K562 (cell line): ENCODE data around the gene DHRS3. TPM values are rescaled to one million over a fixed set of nuclear protein-coding genes. Genes with fewer than 3 reads are reported as not detected.

Experiments used
- CBX3 ChIP-seq, 2 experiments: IDR thresholded peaks; 1 replicate in 1 of 2; 2 replicates in 1 of 2; pipeline ENCODE4 v1.6.1; 2012; ENCODE audit warnings: inconsistent platforms in 2 of 2, low read length in 2 of 2, borderline replicate concordance in 1 of 2, control low read depth in 1 of 2
- FOXP1 ChIP-seq: sonication (generic); formaldehyde crosslinking; IDR thresholded peaks from 2 replicates; pipeline ENCODE4 v1.8.0; 2022; ENCODE audit warnings: mild to moderate bottlenecking, missing genetic modification reagents
- PBX2 ChIP-seq, 2 experiments: IDR thresholded peaks in 1 of 2; conservative IDR thresholded peaks in 1 of 2; 2 replicates each; pipeline ENCODE4 v1.6.1; 2016; ENCODE audit warnings: low read depth in 2 of 2, mild to moderate bottlenecking in 1 of 2, missing compliant biosample characterization in 1 of 2, missing genetic modification characterization in 1 of 2, moderate library complexity in 1 of 2
- PCBP1 ChIP-seq: fragments of 200-400 bp; formaldehyde crosslinking; IDR thresholded peaks from 2 replicates; pipeline ENCODE4 v1.6.1; 2018; ENCODE audit warnings: mild to moderate bottlenecking, low read depth, low read length; ENCODE audit not compliant: poor library complexity, severe bottlenecking
- TAF1 ChIP-seq: IDR thresholded peaks from 2 replicates; pipeline ENCODE4 v1.6.1; 2011; ENCODE audit warnings: mild to moderate bottlenecking, low read length, moderate library complexity; ENCODE audit not compliant: insufficient read depth, control insufficient read depth, severe bottlenecking; ENCODE audit errors: extremely low read depth
- ZNF282 ChIP-seq: sonication (generic); formaldehyde crosslinking; IDR thresholded peaks from 2 replicates; pipeline ENCODE4 v1.8.1; 2023; ENCODE audit warnings: missing genetic modification reagents
- ZNF445 ChIP-seq: fragments of 250-450 bp; sonication (Bioruptor Pico); IDR thresholded peaks from 2 replicates; pipeline ENCODE4 v1.4.0; 2020; ENCODE audit warnings: low read depth, mild to moderate bottlenecking, moderate library complexity
- polyA plus RNA-seq, 8 experiments: library from polyadenylated mRNA; depleted of rRNA in 4 of 8; stranded (reverse) in 5 of 8; unstranded in 3 of 8; fragments of >200 nt; fragmentation: Nextera tagmentation in 2 of 8; fragmentation: Illumina TruSeq in 1 of 8; extraction: Ambion mirVana in 2 of 8; extraction: Trizol in 1 of 8; gene quantifications; 2 replicates each; pipeline versions ENCODE4 v1.2.1 to v1.2.3, GENCODE V29; 2011 to 2014; ENCODE audit warnings: inconsistent platforms in 1 of 8, missing spikeins in 1 of 8
- total RNA-seq, 7 experiments: library from RNA; depleted of rRNA in 6 of 7; stranded (reverse); fragments of >200 nt in 6 of 7; fragmentation: Illumina TruSeq in 2 of 7; extraction: Trizol in 2 of 7; gene quantifications; 2 replicates each; pipeline versions ENCODE4 v1.2.1 to v1.2.3, GENCODE V29; 2011 to 2021; ENCODE audit warnings: low replicate concordance in 1 of 7
- TF ChIP-seq, protein P1 (sequence below), 2 experiments: fragments of 450-650 bp; formaldehyde crosslinking in 1 of 2; IDR thresholded peaks; 2 replicates each; pipeline versions ENCODE4 v1.4.0 to v1.6.1; 2014 to 2020; ENCODE audit warnings: mild to moderate bottlenecking in 2 of 2, borderline replicate concordance in 1 of 2, low read depth in 1 of 2
- TF ChIP-seq, protein P2 (sequence below): IDR thresholded peaks from 2 replicates; pipeline ENCODE4 v1.6.1; 2011; ENCODE audit not compliant: insufficient read length; ENCODE audit errors: extremely low read depth
- TF ChIP-seq, protein P3 (sequence below): fragments of 450-650 bp; formaldehyde crosslinking; IDR thresholded peaks from 2 replicates; pipeline ENCODE4 v1.4.0; 2020; ENCODE audit warnings: mild to moderate bottlenecking, moderate library complexity

The DHRS3 gene
- total and polyA plus RNA-seq, 9 of the 15 experiments (the other 6 are each of a cell fraction or from before 2014, with no cell fraction given): 21.0 to 116 (median 58.7) TPM

DNA sequence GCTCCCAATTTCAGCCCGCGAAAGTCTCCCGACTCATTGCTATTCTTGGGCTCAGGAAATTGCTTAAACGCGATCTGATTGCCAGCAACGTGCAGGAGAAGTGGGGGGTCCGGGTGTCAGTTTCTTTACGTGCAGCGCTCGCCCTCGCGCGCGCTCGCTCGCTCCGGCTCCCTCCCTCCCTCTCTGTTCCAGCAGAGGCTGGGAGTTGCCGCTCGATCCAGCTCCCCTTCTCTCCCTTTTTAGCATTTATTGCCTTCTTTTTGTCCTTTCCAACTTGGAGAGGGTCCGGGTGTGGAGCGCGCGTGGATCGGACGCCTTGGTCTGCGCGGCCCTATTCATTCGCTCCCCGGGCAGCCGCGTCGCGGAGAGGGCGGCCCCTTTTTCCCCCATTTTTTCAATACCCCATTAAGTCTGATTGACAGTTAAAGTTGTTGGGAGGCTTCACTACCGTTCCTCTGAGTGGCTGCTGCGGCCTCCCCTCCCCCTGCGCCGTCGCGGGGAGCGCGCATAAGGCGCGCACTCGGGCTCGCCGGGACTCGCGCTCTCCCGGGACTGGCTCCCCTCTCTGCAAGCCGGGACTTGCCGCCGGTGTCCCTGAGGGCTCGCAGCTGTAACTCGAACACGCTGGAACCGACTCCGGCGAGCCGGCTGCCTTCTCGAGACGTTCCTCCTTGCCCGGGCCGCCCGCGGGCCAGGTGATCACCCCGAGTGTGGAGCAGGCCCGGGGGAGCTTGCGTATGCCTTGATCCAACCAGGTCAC lies at the start of gene DHRS3 (continued):
- TF ChIP-seq FOXP1 (CRISPR knock-in tag) (0 out of 2 replicates have a peak, but pooled peaks have one; percentile 7), ZNF445 (no peak), TAF1 (peak; percentile 84), CBX3 (IDR thresholded peaks at IDR 0.05; ENCODE audit: borderline replicate concordance in 1 of 2, low read length in 2 of 2) (no peak; a peak in 1 of 3 replicates), PCBP1 (peak; percentile 80), ZNF282 (CRISPR knock-in tag) (0 out of 2 replicates have a peak, but pooled peaks have one; percentile 61), PBX2 (CRISPR knock-in tag; IDR thresholded peaks at IDR 0.05; ENCODE audit: low read depth) (peak; percentile 71), PBX2 (tag; conservative IDR thresholded peaks at IDR 0.05; ENCODE audit: low read depth) (peak; percentile 87)
- TF ChIP-seq, protein P1, sequence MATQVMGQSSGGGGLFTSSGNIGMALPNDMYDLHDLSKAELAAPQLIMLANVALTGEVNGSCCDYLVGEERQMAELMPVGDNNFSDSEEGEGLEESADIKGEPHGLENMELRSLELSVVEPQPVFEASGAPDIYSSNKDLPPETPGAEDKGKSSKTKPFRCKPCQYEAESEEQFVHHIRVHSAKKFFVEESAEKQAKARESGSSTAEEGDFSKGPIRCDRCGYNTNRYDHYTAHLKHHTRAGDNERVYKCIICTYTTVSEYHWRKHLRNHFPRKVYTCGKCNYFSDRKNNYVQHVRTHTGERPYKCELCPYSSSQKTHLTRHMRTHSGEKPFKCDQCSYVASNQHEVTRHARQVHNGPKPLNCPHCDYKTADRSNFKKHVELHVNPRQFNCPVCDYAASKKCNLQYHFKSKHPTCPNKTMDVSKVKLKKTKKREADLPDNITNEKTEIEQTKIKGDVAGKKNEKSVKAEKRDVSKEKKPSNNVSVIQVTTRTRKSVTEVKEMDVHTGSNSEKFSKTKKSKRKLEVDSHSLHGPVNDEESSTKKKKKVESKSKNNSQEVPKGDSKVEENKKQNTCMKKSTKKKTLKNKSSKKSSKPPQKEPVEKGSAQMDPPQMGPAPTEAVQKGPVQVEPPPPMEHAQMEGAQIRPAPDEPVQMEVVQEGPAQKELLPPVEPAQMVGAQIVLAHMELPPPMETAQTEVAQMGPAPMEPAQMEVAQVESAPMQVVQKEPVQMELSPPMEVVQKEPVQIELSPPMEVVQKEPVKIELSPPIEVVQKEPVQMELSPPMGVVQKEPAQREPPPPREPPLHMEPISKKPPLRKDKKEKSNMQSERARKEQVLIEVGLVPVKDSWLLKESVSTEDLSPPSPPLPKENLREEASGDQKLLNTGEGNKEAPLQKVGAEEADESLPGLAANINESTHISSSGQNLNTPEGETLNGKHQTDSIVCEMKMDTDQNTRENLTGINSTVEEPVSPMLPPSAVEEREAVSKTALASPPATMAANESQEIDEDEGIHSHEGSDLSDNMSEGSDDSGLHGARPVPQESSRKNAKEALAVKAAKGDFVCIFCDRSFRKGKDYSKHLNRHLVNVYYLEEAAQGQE (IDR thresholded peaks at IDR 0.05; ENCODE audit: borderline replicate concordance): no peak
- TF ChIP-seq, protein P1 (CRISPR knock-in tag; IDR thresholded peaks at IDR 0.05; ENCODE audit: low read depth): 0 out of 2 replicates have a peak, but pooled peaks have one; percentile 61
- TF ChIP-seq, protein P2, sequence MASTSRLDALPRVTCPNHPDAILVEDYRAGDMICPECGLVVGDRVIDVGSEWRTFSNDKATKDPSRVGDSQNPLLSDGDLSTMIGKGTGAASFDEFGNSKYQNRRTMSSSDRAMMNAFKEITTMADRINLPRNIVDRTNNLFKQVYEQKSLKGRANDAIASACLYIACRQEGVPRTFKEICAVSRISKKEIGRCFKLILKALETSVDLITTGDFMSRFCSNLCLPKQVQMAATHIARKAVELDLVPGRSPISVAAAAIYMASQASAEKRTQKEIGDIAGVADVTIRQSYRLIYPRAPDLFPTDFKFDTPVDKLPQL: peak; percentile 30
- TF ChIP-seq, protein P3, sequence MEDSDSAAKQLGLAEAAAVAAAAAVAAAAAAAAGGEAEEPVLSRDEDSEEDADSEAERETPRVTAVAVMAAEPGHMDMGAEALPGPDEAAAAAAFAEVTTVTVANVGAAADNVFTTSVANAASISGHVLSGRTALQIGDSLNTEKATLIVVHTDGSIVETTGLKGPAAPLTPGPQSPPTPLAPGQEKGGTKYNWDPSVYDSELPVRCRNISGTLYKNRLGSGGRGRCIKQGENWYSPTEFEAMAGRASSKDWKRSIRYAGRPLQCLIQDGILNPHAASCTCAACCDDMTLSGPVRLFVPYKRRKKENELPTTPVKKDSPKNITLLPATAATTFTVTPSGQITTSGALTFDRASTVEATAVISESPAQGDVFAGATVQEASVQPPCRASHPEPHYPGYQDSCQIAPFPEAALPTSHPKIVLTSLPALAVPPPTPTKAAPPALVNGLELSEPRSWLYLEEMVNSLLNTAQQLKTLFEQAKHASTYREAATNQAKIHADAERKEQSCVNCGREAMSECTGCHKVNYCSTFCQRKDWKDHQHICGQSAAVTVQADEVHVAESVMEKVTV (CRISPR knock-in tag): 0 out of 2 replicates have a peak, but pooled peaks have one; percentile 13
